Left ventricle myocardium inferior (tissue), 1 donor: ENCODE results near the gene TSHZ2. TPM values are rescaled to one million over a fixed set of nuclear protein-coding genes. Genes with fewer than 3 reads are reported as not detected.

ENCODE experiments used
- DNase-seq: peaks from one replicate; pipeline ENCODE4 v3.0.0-alpha.2; 2020
- H3K27ac ChIP-seq: fragments of 200-600 bp; replicated peaks from 2 replicates; pipeline ENCODE4 v1.8.0; 2021
- H3K27me3 ChIP-seq: fragments of 200-600 bp; 2 replicates; pipeline ENCODE4 v1.8.0; 2021; ENCODE audit warnings: low read depth
- H3K36me3 ChIP-seq: fragments of 200-600 bp; 2 replicates; pipeline ENCODE4 v1.8.0; 2021
- H3K4me1 ChIP-seq: fragments of 200-600 bp; 2 replicates; pipeline ENCODE4 v1.8.0; 2021
- H3K4me3 ChIP-seq: fragments of 200-600 bp; 2 replicates; pipeline ENCODE4 v1.8.0; 2021; ENCODE audit warnings: mild to moderate bottlenecking, moderate library complexity
- H3K9me3 ChIP-seq: fragments of 200-600 bp; replicated peaks from 2 replicates; pipeline ENCODE4 v1.8.0; 2021
- CTCF ChIP-seq: fragments of 200-600 bp; IDR thresholded peaks from 2 replicates; pipeline ENCODE4 v1.8.0; 2021; ENCODE audit warnings: antibody characterized with exemption, mild to moderate bottlenecking, borderline replicate concordance
- intact Hi-C: fragments of 100-400 bp; cut with micrococcal nuclease; formaldehyde crosslinking; loops from one replicate; pipeline ENCODE4 v1.11.0; 2022
- total RNA-seq: library from RNA; stranded (reverse); fragmentation: NEBNext Ultra II Directional; extraction: Animal tissue kit (Norgen Biotek cat#: 25700); gene quantifications from one replicate; pipeline ENCODE4 v1.2.1, GENCODE V29; 2021
- donor health status: DM: no; HTN: yes; CAD: no; lungs with severe emphysema.

TSHZ2 gene
- total RNA-seq, 1 donor from 2014 or later = 3.1 TPM

- Histone ChIP-seq H3K9me3 (no peaks in the 10 kb centered on the region), H3K4me1 (no peaks in the 10 kb centered on the region), H3K36me3 (no peaks in the 10 kb centered on the region), H3K27ac (no peak overlapping the region), H3K4me3 (no peak overlapping the region), H3K27me3 (peaks cover 20% of the 10 kb centered on the region)
- intact Hi-C loops = no loop called here
- DNase-seq = no peak
- TF ChIP-seq CTCF = no peak
Measured at GRCh38 chr20:53179749-53180148, 207.6 kb downstream of the TSHZ2 start.

- H3K4me1 ChIP-seq = no peaks in the 10 kb centered on the region
- DNase-seq = no peak
- H3K36me3 ChIP-seq = no peaks in the 10 kb centered on the region
- no peaks in the 10 kb centered on the region for H3K9me3 ChIP-seq
- no peak for TF ChIP-seq CTCF
- intact Hi-C loops = no loop called here
- H3K27ac ChIP-seq = no peak overlapping the region
- no peak overlapping the region for H3K4me3 ChIP-seq
- H3K27me3 ChIP-seq = peaks cover 13% of the 10 kb centered on the region
Measured at GRCh38 chr20:53180928-53181362, 208.8 kb downstream of the TSHZ2 start.

- no peak for TF ChIP-seq CTCF
- Histone ChIP-seq H3K9me3 (no peaks in the 10 kb centered on the region), H3K27me3 (peaks cover 12% of the 10 kb centered on the region), H3K4me3 (no peak overlapping the region), H3K36me3 (no peaks in the 10 kb centered on the region), H3K4me1 (no peaks in the 10 kb centered on the region), H3K27ac (no peak overlapping the region)
- intact Hi-C loops = no loop called here
- no peak for DNase-seq
Measured at GRCh38 chr20:53181866-53182376, 209.8 kb downstream of the TSHZ2 start.

- Histone ChIP-seq H3K36me3 (no peaks in the 10 kb centered on the region), H3K4me3 (no peak overlapping the region), H3K27me3 (peaks cover 12% of the 10 kb centered on the region), H3K27ac (no peak overlapping the region), H3K4me1 (no peaks in the 10 kb centered on the region), H3K9me3 (no peaks in the 10 kb centered on the region)
- TF ChIP-seq CTCF = no peak
- intact Hi-C loops = no loop called here
- no peak for DNase-seq
Measured at GRCh38 chr20:53183181-53183580, 211.0 kb downstream of the TSHZ2 start.

- H3K9me3 ChIP-seq = no peaks in the 10 kb centered on the region
- TF ChIP-seq CTCF = no peak
- no peaks in the 10 kb centered on the region for H3K4me1 ChIP-seq
- no peaks in the 10 kb centered on the region for H3K36me3 ChIP-seq
- DNase-seq = no peak
- H3K27me3 ChIP-seq = peaks cover 12% of the 10 kb centered on the region
- intact Hi-C loops = no loop called here
- H3K4me3 ChIP-seq = no peak overlapping the region
- no peak overlapping the region for H3K27ac ChIP-seq
Measured at GRCh38 chr20:53186635-53187034, 214.5 kb downstream of the TSHZ2 start.
